Measurements from ENCODE around the gene AGTPBP1. TPM values are rescaled to one million over a fixed set of nuclear protein-coding genes. Genes with fewer than 3 reads are reported as not detected.
A peak's percentile ranks its signal among the peaks of the same experiment; 100 is the strongest.

Gene AGTPBP1
- total and polyA plus RNA-seq, 2 experiments from 2014 or later: 31.4 to 58.0 TPM

- Histone ChIP-seq H3K4me3 (no peak overlapping the region), H3K79me2 (replicated peaks; ENCODE audit: insufficient read depth) (peaks cover 49% of the 10 kb centered on the region), H3K36me3 (ENCODE audit: insufficient read depth) (peaks cover under 1% of the 10 kb centered on the region; the same call in 1 of the 2 replicates), H4K20me1 (replicated peaks; ENCODE audit: insufficient read depth) (peaks cover 5% of the 10 kb centered on the region; the same call in 1 of the 2 replicates), H3K9me2 (ENCODE audit: insufficient read depth) (0 out of 2 replicates have a peak, but pooled peaks cover 4% of the 10 kb centered on the region), H3K27me3 (ENCODE audit: insufficient read depth) (no peaks in the 10 kb centered on the region), H3K4me2 (no peak overlapping the region), H3K27ac (ENCODE audit: low read depth) (peak overlapping the region; percentile 34; the same call in 1 of the 2 replicates), H3K4me1 (ENCODE audit: insufficient read depth) (no peaks in the 10 kb centered on the region), H2AFZ (no peak overlapping the region), H3F3A (replicated peaks; ENCODE audit: low read depth) (no peaks in the 10 kb centered on the region)
- H3K36me3 Mint-ChIP-seq (ENCODE audit: low read depth): peaks cover 24% of the 10 kb centered on the region
- no peak for TF ChIP-seq EZH2 (IDR thresholded peaks at IDR 0.05; ENCODE audit: low read depth, unreplicated experiment)
- no peak for TF ChIP-seq JUNB (IDR thresholded peaks at IDR 0.05; ENCODE audit: unreplicated experiment)
- no peak for TF ChIP-seq ETS1 (IDR thresholded peaks at IDR 0.05)
- no peak for TF ChIP-seq ZNF114 (CRISPR knock-in tag; IDR thresholded peaks at IDR 0.05)
- TF ChIP-seq ZNF462 (CRISPR knock-in tag; IDR thresholded peaks at IDR 0.05): no peak
- no peak for TF ChIP-seq POLR2AphosphoS5 (IDR thresholded peaks at IDR 0.05; ENCODE audit: low read depth)
- TF ChIP-seq STAT1 (IDR thresholded peaks at IDR 0.05; ENCODE audit: unreplicated experiment): no peak
- peaks cover 14% of the 10 kb centered on the region; the same call in 2 of the 3 replicates for H3K9me3 Mint-ChIP-seq
- H3K4me1 Mint-ChIP-seq: peaks cover 4% of the 10 kb centered on the region; the same call in 1 of the 3 replicates
- DNase-seq (ENCODE audit: low spot score) (no peak), ATAC-seq (no peak)
- no peak overlapping the region for H3K27ac Mint-ChIP-seq
- no peak overlapping the region for H3K4me3 Mint-ChIP-seq
- H3K27me3 Mint-ChIP-seq (ENCODE audit: insufficient read depth, low read depth, poor library complexity): no peaks in the 10 kb centered on the region
These were observed 24.5 kb downstream of the AGTPBP1 start for GRCh38 chr9:85717220-85717619.
